GM06990 (cell line): ENCODE results near the gene ATF6.

ENCODE experiments used
- DNase-seq: peaks from one replicate; pipeline ENCODE4 v3.0.0-alpha.2; 2011; ENCODE audit not compliant: insufficient read length; ENCODE audit errors: extremely low read depth
- H3K27me3 ChIP-seq: replicated peaks from 2 replicates; pipeline ENCODE4 v1.6.0; 2011; ENCODE audit warnings: low read length; ENCODE audit not compliant: control insufficient read depth, insufficient read depth
- H3K36me3 ChIP-seq: 2 replicates; pipeline ENCODE4 v1.5.1; 2011; ENCODE audit warnings: low read length; ENCODE audit not compliant: control insufficient read depth, insufficient read depth
- H3K4me3 ChIP-seq: replicated peaks from 2 replicates; pipeline ENCODE4 v1.5.1; 2011; ENCODE audit warnings: low read depth, mild to moderate bottlenecking, control low read depth, low read length
- TF ChIP-seq, protein P1 (sequence below): IDR thresholded peaks from 2 replicates; pipeline ENCODE4 v1.5.1; 2011; ENCODE audit warnings: low read length, control low read depth, mild to moderate bottlenecking, inconsistent platforms; ENCODE audit not compliant: insufficient read depth, poor library complexity, severe bottlenecking

Gene ATF6

DNA sequence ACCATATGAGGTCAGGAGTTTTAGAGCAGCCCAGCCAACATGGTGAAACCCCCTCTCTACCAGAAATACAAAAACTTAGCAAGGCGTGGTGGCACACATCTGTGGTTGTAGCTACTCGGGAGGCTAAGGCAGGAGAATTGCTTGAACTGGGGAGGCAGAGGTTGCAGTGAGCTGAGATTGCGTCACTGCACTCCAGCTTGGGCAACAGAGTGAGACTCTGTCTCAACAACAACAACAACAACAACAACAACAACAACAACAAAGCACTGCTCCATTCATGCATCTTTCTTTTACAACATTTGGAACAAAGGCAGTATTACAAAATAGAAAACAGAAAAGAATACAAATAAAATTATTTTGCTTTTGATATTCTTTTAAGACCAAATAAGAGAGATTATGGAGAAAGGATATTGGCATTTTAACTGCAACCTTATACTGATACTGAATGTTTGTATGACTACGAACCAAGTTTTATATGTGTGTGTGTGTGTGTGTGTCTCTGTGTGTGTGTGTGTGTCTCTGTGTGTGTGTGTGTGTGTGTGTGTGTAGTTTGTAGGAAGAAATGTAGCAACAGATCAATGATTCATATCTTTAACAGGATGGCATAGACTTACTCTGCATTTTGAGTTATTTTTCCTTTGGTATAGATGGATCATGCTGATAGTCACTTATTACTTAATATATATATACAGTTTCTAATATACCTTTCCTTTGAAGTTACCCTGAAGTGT is 24.6 kb downstream of the ATF6 start:
- Histone ChIP-seq H3K27me3 (no peaks in the 10 kb centered on the region), H3K4me3 (no peak overlapping the region), H3K36me3 (peaks cover 6% of the 10 kb centered on the region)
- DNase-seq, result no peak
- TF ChIP-seq, protein P1, sequence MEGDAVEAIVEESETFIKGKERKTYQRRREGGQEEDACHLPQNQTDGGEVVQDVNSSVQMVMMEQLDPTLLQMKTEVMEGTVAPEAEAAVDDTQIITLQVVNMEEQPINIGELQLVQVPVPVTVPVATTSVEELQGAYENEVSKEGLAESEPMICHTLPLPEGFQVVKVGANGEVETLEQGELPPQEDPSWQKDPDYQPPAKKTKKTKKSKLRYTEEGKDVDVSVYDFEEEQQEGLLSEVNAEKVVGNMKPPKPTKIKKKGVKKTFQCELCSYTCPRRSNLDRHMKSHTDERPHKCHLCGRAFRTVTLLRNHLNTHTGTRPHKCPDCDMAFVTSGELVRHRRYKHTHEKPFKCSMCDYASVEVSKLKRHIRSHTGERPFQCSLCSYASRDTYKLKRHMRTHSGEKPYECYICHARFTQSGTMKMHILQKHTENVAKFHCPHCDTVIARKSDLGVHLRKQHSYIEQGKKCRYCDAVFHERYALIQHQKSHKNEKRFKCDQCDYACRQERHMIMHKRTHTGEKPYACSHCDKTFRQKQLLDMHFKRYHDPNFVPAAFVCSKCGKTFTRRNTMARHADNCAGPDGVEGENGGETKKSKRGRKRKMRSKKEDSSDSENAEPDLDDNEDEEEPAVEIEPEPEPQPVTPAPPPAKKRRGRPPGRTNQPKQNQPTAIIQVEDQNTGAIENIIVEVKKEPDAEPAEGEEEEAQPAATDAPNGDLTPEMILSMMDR, result no peak

DNA sequence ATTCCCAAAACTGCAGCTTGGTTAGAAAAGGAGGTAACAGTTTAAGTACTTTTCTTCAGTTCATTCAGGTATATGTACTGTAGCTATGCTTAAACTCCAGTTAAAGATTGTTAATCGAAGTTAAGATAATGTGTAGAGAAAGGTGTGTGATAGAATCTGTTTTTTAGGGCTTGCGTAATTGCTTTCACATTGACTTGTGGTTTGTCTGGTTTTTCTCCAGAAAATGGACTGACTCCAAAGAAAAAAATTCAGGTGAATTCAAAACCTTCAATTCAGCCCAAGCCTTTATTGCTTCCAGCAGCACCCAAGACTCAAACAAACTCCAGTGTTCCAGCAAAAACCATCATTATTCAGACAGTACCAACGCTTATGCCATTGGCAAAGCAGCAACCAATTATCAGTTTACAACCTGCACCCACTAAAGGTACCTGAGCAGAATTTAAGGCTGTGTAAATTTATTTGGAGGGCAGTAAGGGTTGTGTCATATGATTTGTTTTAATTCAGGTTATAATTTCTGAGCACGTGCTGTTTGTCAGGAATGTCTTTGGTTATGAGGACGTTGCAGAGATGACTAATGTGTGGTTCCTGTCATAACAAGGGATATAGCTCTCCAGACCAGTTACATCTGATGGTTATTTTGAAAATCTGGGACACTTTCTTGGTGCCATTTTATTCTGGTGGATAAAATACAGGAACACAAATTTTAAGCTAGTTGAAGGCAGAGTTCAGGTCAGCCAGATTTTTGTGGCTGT is 26.0 kb downstream of the ATF6 start:
- DNase-seq, result no peak
- H3K4me3 ChIP-seq, result no peak overlapping the region
- H3K27me3 ChIP-seq, result no peaks in the 10 kb centered on the region
- TF ChIP-seq, protein P1, result no peak
- H3K36me3 ChIP-seq, result peaks cover 6% of the 10 kb centered on the region

DNA sequence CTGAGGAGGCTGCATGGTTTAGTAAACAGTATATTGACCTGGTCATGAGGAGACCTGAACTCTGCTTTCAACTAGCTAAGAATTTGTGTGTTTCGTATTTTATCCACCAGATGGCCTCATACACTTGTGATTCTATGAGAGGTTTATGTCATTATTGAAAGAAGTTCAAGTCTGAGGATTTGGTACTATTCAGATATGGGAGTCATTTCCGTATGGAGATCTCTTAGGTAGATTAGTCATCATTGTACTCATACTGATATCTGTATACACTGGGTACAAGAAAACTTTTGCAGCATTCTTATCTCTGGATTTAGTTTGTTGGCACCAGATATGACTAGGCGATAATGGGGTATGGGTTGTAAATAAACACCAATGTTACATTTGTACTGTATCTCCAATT is 26.6 kb downstream of the ATF6 start:
- H3K36me3 ChIP-seq, result peaks cover 6% of the 10 kb centered on the region
- TF ChIP-seq, protein P1, result peak; percentile 46
- H3K4me3 ChIP-seq, result no peak overlapping the region
- no peaks in the 10 kb centered on the region for H3K27me3 ChIP-seq
- peak; percentile 42 for DNase-seq

DNA sequence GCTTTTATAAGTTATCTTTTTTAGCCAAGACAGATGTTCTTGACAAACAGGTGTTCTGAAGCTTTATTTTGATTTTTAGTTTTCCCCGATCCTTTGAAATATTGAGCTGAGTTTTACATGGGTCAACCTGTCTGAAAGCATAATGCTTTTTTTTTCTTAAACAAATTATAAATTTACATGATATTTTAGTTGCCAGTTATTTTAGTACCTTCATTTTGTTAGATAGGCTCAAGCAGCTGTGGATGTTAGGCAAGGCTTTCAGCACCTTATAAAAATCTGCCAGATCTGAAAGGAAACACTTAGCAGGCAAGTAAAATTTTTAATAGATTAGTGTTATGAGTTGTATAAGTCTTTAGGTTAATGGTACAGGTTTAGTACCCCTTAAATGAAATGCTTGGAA is 33.7 kb downstream of the ATF6 start:
- TF ChIP-seq, protein P1, result no peak
- no peak overlapping the region for H3K4me3 ChIP-seq
- H3K36me3 ChIP-seq, result peaks cover 6% of the 10 kb centered on the region
- no peaks in the 10 kb centered on the region for H3K27me3 ChIP-seq
- DNase-seq, result no peak

DNA sequence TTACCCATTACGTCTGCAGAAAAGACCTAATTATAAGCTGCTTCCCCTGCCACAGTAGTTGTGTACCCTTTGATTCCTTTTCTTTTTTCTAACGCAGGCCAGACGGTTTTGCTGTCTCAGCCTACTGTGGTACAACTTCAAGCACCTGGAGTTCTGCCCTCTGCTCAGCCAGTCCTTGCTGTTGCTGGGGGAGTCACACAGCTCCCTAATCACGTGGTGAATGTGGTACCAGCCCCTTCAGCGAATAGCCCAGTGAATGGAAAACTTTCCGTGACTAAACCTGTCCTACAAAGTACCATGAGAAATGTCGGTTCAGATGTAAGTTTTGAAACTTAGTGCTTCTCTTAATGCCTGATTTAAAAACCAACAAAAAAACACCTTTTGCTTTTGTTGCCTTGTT is 35.8 kb downstream of the ATF6 start:
- DNase-seq, result no peak
- H3K36me3 ChIP-seq, result peaks cover 6% of the 10 kb centered on the region
- no peak overlapping the region for H3K4me3 ChIP-seq
- TF ChIP-seq, protein P1, result no peak
- no peaks in the 10 kb centered on the region for H3K27me3 ChIP-seq
